ENCODE measurements around the gene POU4F2. TPM values are rescaled to one million over a fixed set of nuclear protein-coding genes. Genes with fewer than 3 reads are reported as not detected.

Gene POU4F2
- total and polyA plus RNA-seq, 8 donors, result not detected

GRCh38 chr4:146633471-146633800 lies 5.3 kb upstream of the POU4F2 start:
- Histone ChIP-seq H3K4me3 (no peak overlapping the region), H3K36me3 (no peaks in the 10 kb centered on the region), H3K27me3 (peaks cover 80 to 97% of the 10 kb centered on the region in 2 donors), H3K9me3 (no peaks in the 10 kb centered on the region), H3K4me1 (no peaks in the 10 kb centered on the region), H3K27ac (no peak overlapping the region)
- ATAC-seq (no peak), DNase-seq (no peak)
- TF ChIP-seq CTCF (IDR thresholded peaks at IDR 0.05), result no peak
- intact Hi-C loops (cut with DNase I), result no loop called here

- H3K36me3 ChIP-seq, result no peaks in the 10 kb centered on the region
- ATAC-seq, result no peak
- H3K9me3 ChIP-seq, result no peaks in the 10 kb centered on the region
- peaks cover 4 to 8% of the 10 kb centered on the region in 2 donors for H3K4me1 ChIP-seq
- no peak for DNase-seq
- intact Hi-C loops (cut with DNase I), result no loop called here
- no peak overlapping the region for H3K27ac ChIP-seq
- peaks cover 94 to 98% of the 10 kb centered on the region in 2 donors for H3K27me3 ChIP-seq
- no peak for TF ChIP-seq CTCF (IDR thresholded peaks at IDR 0.05)
- no peak overlapping the region for H3K4me3 ChIP-seq
These were observed 3.9 kb upstream of the POU4F2 start for GRCh38 chr4:146634825-146635224.

- H3K36me3 ChIP-seq, result no peaks in the 10 kb centered on the region
- DNase-seq, result peak in 1 of 4 donors; percentile 76
- no peak overlapping the region for H3K4me3 ChIP-seq
- TF ChIP-seq CTCF (IDR thresholded peaks at IDR 0.05), result no peak
- H3K27me3 ChIP-seq, result peaks cover 96 to 100% of the 10 kb centered on the region in 2 donors
- intact Hi-C loops (cut with DNase I), result no loop called here
- no peak overlapping the region for H3K27ac ChIP-seq
- no peak for ATAC-seq
- H3K9me3 ChIP-seq, result no peaks in the 10 kb centered on the region
- H3K4me1 ChIP-seq, result peaks cover 4 to 8% of the 10 kb centered on the region in 2 donors
These were observed 916 bp upstream of the POU4F2 start for GRCh38 chr4:146637621-146638332.

GRCh38 chr4:146638333-146638785 lies 334 bp upstream of the POU4F2 start:
- Histone ChIP-seq H3K27me3 (peaks cover 90 to 100% of the 10 kb centered on the region in 2 donors), H3K27ac (no peak overlapping the region), H3K4me1 (peaks cover 4 to 8% of the 10 kb centered on the region in 2 donors), H3K36me3 (no peaks in the 10 kb centered on the region), H3K4me3 (no peak overlapping the region), H3K9me3 (no peaks in the 10 kb centered on the region)
- peak in 1 of 4 donors; percentile 67 for DNase-seq
- intact Hi-C loops (cut with DNase I), result no loop called here
- no peak for TF ChIP-seq CTCF (IDR thresholded peaks at IDR 0.05)
- no peak for ATAC-seq

- H3K4me1 ChIP-seq, result peaks cover 4 to 8% of the 10 kb centered on the region in 2 donors
- no peak for DNase-seq
- H3K36me3 ChIP-seq, result no peaks in the 10 kb centered on the region
- H3K27ac ChIP-seq, result no peak overlapping the region
- no peak for TF ChIP-seq CTCF (IDR thresholded peaks at IDR 0.05)
- intact Hi-C loops (cut with DNase I), result no loop called here
- ATAC-seq, result no peak
- H3K4me3 ChIP-seq, result no peak overlapping the region
- H3K27me3 ChIP-seq, result peaks cover 88 to 100% of the 10 kb centered on the region in 2 donors
- no peaks in the 10 kb centered on the region for H3K9me3 ChIP-seq
These were observed 826 bp downstream of the POU4F2 start for GRCh38 chr4:146639506-146639932.

Data from left lung (tissue), 10 donors.